GM23338 (cell line): ENCODE data around the gene INPP5D. TPM values are rescaled to one million over a fixed set of nuclear protein-coding genes. Genes with fewer than 3 reads are reported as not detected.

Experiments
- ATAC-seq: fragments of 200-7000 bp; cut with Tn5 transposase; 3 replicates; pipeline ENCODE4 v1.9.1; 2020
- DNase-seq: peaks from one replicate; pipeline ENCODE4 v3.0.0-alpha.2; 2015; ENCODE audit warnings: low spot score
- H2AFZ ChIP-seq: fragments of 200-600 bp; sonication (generic); 2 replicates; pipeline ENCODE4 v1.8.0; 2016; ENCODE audit warnings: antibody characterized with exemption, mild to moderate bottlenecking, moderate library complexity
- H3F3A ChIP-seq: fragments of 200-600 bp; sonication (generic); replicated peaks from 2 replicates; pipeline ENCODE4 v1.8.0; 2017; ENCODE audit warnings: antibody characterized with exemption, mixed run types, low read depth
- H3K27ac ChIP-seq: fragments of 200-600 bp; sonication (generic); 2 replicates; pipeline ENCODE4 v1.6.1; 2016; ENCODE audit warnings: low read depth
- H3K27me3 ChIP-seq: fragments of 200-600 bp; sonication (generic); 2 replicates; pipeline ENCODE4 v1.8.0; 2016; ENCODE audit warnings: mild to moderate bottlenecking, mixed run types, moderate library complexity; ENCODE audit not compliant: insufficient read depth
- H3K36me3 ChIP-seq: fragments of 200-600 bp; sonication (generic); 2 replicates; pipeline ENCODE4 v1.8.0; 2016; ENCODE audit warnings: mild to moderate bottlenecking; ENCODE audit not compliant: insufficient read depth
- H3K4me1 ChIP-seq: fragments of 200-600 bp; sonication (generic); 2 replicates; pipeline ENCODE4 v1.8.0; 2016; ENCODE audit warnings: mild to moderate bottlenecking, moderate library complexity; ENCODE audit not compliant: insufficient read depth
- H3K4me2 ChIP-seq: fragments of 200-600 bp; sonication (generic); 2 replicates; pipeline ENCODE4 v1.7.1; 2017; ENCODE audit warnings: mixed run types
- H3K4me3 ChIP-seq: fragments of 200-600 bp; sonication (generic); 2 replicates; pipeline ENCODE4 v1.6.1; 2016; ENCODE audit warnings: mixed run types
- H3K79me2 ChIP-seq: fragments of 200-600 bp; sonication (generic); replicated peaks from 2 replicates; pipeline ENCODE4 v1.8.0; 2017; ENCODE audit warnings: mild to moderate bottlenecking; ENCODE audit not compliant: insufficient read depth
- H3K9me2 ChIP-seq: fragments of 200-600 bp; sonication (generic); 2 replicates; pipeline ENCODE4 v1.8.0; 2017; ENCODE audit not compliant: insufficient read depth
- H4K20me1 ChIP-seq: fragments of 200-600 bp; sonication (generic); replicated peaks from 2 replicates; pipeline ENCODE4 v1.8.0; 2017; ENCODE audit warnings: mild to moderate bottlenecking; ENCODE audit not compliant: insufficient read depth
- H3K27ac Mint-ChIP-seq: 2 replicates; pipeline ENCODE4 v1.8.0; 2020; ENCODE audit warnings: inconsistent platforms, mild to moderate bottlenecking, moderate library complexity, mixed read lengths
- H3K27me3 Mint-ChIP-seq: 3 replicates; pipeline ENCODE4 v1.8.0; 2022; ENCODE audit warnings: low read depth, mild to moderate bottlenecking, moderate library complexity, mixed read lengths, inconsistent platforms; ENCODE audit not compliant: insufficient read depth, poor library complexity
- H3K36me3 Mint-ChIP-seq: 3 replicates; pipeline ENCODE4 v1.8.0; 2021; ENCODE audit warnings: low read depth, mild to moderate bottlenecking, inconsistent platforms, moderate library complexity, mixed read lengths
- H3K4me1 Mint-ChIP-seq: 3 replicates; pipeline ENCODE4 v1.8.0; 2020; ENCODE audit warnings: mild to moderate bottlenecking, inconsistent platforms, mixed read lengths
- H3K4me3 Mint-ChIP-seq: 3 replicates; pipeline ENCODE4 v1.8.0; 2021; ENCODE audit warnings: moderate library complexity, mild to moderate bottlenecking, inconsistent platforms, mixed read lengths
- H3K9me3 Mint-ChIP-seq: 3 replicates; pipeline ENCODE4 v1.8.0; 2020; ENCODE audit warnings: moderate library complexity, mild to moderate bottlenecking, inconsistent platforms, mixed read lengths
- CREB1 ChIP-seq: fragments of 250-450 bp; sonication (Bioruptor Pico); IDR thresholded peaks from 2 replicates; pipeline ENCODE4 v1.5.0; 2020; ENCODE audit warnings: low read depth, mild to moderate bottlenecking, moderate library complexity
- EZH2 ChIP-seq: fragments of 200-600 bp; sonication (generic); IDR thresholded peaks from one replicate; pipeline ENCODE4 v1.8.0; 2017; ENCODE audit warnings: antibody characterized with exemption, mild to moderate bottlenecking, low read depth; ENCODE audit not compliant: unreplicated experiment
- JUNB ChIP-seq: IDR thresholded peaks from one replicate; pipeline ENCODE4 v1.6.1; 2016; ENCODE audit warnings: antibody characterized with exemption; ENCODE audit not compliant: unreplicated experiment
- NANOG ChIP-seq: IDR thresholded peaks from 2 replicates; pipeline ENCODE4 v1.6.1; 2016; ENCODE audit warnings: antibody characterized with exemption, borderline replicate concordance
- POLR2AphosphoS5 ChIP-seq: IDR thresholded peaks from 2 replicates; pipeline ENCODE4 v1.6.1; 2016; ENCODE audit warnings: antibody characterized with exemption, low read depth
- STAT1 ChIP-seq: IDR thresholded peaks from one replicate; pipeline ENCODE4 v1.6.1; 2016; ENCODE audit warnings: antibody characterized with exemption; ENCODE audit not compliant: unreplicated experiment
- ZNF114 ChIP-seq: fragments of 250-450 bp; sonication (Bioruptor Pico); IDR thresholded peaks from 2 replicates; pipeline ENCODE4 v1.5.0; 2020; ENCODE audit warnings: mild to moderate bottlenecking, moderate library complexity
- ZNF331 ChIP-seq: fragments of 250-450 bp; sonication (Bioruptor Pico); IDR thresholded peaks from 2 replicates; pipeline ENCODE4 v1.5.0; 2020; ENCODE audit warnings: low read depth, mild to moderate bottlenecking, moderate library complexity
- polyA plus RNA-seq: library from polyadenylated mRNA; unstranded; fragments of >200 nt; fragmentation: Nextera tagmentation; extraction: Ambion mirVana; gene quantifications from 2 replicates; pipeline ENCODE4 v1.2.1, GENCODE V29; 2016
- total RNA-seq: library from RNA; depleted of rRNA; stranded (reverse); fragments of >200 nt; shearing (Covaris generic); gene quantifications from 2 replicates; pipeline ENCODE4 v1.2.3, GENCODE V29; 2014
- TF ChIP-seq, protein P1 (sequence below): IDR thresholded peaks from 2 replicates; pipeline ENCODE4 v1.6.1; 2016; ENCODE audit warnings: antibody characterized with exemption
- TF ChIP-seq, protein P2 (sequence below): fragments of 250-450 bp; sonication (Bioruptor Pico); IDR thresholded peaks from 2 replicates; pipeline ENCODE4 v1.5.0; 2020; ENCODE audit warnings: mild to moderate bottlenecking, moderate library complexity
- TF ChIP-seq, protein P3 (sequence below): IDR thresholded peaks from one replicate; pipeline ENCODE4 v1.6.1; 2018; ENCODE audit warnings: antibody characterized with exemption; ENCODE audit not compliant: unreplicated experiment

INPP5D gene
- total and polyA plus RNA-seq, 2 experiments from 2014 or later = 6.6 to 8.3 TPM

DNA sequence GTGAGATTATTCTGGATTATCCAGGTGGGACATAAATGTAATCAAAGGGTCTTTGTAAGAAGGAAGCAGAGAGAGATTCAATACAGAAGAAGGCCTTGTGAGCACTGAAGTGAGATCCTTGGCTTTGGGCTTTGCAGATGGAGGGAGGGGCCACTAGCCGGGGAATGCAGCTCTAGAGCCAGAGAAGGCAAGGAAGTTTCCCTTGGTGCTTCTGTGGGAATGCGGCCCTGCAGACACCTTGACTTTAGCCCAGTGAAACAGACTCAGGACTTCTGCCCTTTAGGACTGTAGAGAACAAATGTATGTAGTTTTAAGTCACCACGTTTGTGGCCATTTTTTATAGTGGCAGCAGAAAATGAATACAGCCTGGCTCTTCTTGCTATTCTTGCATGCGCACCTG lies 19.6 kb upstream of the INPP5D start:
- no peak overlapping the region for H3K27ac ChIP-seq
- no peak for DNase-seq
- H3K4me1 Mint-ChIP-seq = no peaks in the 10 kb centered on the region; the same call in 2 of the 3 replicates
- no peak overlapping the region for H3K4me2 ChIP-seq
- H4K20me1 ChIP-seq = no peaks in the 10 kb centered on the region
- no peaks in the 10 kb centered on the region for H3K27me3 ChIP-seq
- peaks cover 3% of the 10 kb centered on the region; the same call in 1 of the 2 replicates for H3K9me2 ChIP-seq
- no peak for ATAC-seq
- no peak overlapping the region for H3K4me3 Mint-ChIP-seq
- H3K4me1 ChIP-seq = no peaks in the 10 kb centered on the region
- TF ChIP-seq ZNF114 (no peak), JUNB (no peak), CREB1 (CRISPR knock-in tag) (no peak), NANOG (no peak), POLR2AphosphoS5 (no peak), EZH2 (no peak), ZNF331 (no peak), STAT1 (no peak)
- TF ChIP-seq, protein P1, sequence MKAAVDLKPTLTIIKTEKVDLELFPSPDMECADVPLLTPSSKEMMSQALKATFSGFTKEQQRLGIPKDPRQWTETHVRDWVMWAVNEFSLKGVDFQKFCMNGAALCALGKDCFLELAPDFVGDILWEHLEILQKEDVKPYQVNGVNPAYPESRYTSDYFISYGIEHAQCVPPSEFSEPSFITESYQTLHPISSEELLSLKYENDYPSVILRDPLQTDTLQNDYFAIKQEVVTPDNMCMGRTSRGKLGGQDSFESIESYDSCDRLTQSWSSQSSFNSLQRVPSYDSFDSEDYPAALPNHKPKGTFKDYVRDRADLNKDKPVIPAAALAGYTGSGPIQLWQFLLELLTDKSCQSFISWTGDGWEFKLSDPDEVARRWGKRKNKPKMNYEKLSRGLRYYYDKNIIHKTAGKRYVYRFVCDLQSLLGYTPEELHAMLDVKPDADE = no peak
- TF ChIP-seq, protein P2, sequence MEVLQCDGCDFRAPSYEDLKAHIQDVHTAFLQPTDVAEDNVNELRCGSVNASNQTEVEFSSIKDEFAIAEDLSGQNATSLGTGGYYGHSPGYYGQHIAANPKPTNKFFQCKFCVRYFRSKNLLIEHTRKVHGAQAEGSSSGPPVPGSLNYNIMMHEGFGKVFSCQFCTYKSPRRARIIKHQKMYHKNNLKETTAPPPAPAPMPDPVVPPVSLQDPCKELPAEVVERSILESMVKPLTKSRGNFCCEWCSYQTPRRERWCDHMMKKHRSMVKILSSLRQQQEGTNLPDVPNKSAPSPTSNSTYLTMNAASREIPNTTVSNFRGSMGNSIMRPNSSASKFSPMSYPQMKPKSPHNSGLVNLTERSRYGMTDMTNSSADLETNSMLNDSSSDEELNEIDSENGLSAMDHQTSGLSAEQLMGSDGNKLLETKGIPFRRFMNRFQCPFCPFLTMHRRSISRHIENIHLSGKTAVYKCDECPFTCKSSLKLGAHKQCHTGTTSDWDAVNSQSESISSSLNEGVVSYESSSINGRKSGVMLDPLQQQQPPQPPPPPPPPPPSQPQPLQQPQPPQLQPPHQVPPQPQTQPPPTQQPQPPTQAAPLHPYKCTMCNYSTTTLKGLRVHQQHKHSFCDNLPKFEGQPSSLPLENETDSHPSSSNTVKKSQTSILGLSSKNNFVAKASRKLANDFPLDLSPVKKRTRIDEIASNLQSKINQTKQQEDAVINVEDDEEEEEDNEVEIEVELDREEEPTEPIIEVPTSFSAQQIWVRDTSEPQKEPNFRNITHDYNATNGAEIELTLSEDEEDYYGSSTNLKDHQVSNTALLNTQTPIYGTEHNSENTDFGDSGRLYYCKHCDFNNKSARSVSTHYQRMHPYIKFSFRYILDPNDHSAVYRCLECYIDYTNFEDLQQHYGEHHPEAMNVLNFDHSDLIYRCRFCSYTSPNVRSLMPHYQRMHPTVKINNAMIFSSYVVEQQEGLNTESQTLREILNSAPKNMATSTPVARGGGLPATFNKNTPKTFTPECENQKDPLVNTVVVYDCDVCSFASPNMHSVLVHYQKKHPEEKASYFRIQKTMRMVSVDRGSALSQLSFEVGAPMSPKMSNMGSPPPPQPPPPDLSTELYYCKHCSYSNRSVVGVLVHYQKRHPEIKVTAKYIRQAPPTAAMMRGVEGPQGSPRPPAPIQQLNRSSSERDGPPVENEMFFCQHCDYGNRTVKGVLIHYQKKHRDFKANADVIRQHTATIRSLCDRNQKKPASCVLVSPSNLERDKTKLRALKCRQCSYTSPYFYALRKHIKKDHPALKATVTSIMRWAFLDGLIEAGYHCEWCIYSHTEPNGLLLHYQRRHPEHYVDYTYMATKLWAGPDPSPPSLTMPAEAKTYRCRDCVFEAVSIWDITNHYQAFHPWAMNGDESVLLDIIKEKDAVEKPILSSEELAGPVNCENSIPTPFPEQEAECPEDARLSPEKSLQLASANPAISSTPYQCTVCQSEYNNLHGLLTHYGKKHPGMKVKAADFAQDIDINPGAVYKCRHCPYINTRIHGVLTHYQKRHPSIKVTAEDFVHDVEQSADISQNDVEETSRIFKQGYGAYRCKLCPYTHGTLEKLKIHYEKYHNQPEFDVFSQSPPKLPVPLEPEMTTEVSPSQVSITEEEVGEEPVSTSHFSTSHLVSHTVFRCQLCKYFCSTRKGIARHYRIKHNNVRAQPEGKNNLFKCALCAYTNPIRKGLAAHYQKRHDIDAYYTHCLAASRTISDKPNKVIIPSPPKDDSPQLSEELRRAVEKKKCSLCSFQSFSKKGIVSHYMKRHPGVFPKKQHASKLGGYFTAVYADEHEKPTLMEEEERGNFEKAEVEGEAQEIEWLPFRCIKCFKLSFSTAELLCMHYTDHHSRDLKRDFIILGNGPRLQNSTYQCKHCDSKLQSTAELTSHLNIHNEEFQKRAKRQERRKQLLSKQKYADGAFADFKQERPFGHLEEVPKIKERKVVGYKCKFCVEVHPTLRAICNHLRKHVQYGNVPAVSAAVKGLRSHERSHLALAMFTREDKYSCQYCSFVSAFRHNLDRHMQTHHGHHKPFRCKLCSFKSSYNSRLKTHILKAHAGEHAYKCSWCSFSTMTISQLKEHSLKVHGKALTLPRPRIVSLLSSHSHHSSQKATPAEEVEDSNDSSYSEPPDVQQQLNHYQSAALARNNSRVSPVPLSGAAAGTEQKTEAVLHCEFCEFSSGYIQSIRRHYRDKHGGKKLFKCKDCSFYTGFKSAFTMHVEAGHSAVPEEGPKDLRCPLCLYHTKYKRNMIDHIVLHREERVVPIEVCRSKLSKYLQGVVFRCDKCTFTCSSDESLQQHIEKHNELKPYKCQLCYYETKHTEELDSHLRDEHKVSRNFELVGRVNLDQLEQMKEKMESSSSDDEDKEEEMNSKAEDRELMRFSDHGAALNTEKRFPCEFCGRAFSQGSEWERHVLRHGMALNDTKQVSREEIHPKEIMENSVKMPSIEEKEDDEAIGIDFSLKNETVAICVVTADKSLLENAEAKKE (CRISPR knock-in tag) = no peak
- TF ChIP-seq, protein P3, sequence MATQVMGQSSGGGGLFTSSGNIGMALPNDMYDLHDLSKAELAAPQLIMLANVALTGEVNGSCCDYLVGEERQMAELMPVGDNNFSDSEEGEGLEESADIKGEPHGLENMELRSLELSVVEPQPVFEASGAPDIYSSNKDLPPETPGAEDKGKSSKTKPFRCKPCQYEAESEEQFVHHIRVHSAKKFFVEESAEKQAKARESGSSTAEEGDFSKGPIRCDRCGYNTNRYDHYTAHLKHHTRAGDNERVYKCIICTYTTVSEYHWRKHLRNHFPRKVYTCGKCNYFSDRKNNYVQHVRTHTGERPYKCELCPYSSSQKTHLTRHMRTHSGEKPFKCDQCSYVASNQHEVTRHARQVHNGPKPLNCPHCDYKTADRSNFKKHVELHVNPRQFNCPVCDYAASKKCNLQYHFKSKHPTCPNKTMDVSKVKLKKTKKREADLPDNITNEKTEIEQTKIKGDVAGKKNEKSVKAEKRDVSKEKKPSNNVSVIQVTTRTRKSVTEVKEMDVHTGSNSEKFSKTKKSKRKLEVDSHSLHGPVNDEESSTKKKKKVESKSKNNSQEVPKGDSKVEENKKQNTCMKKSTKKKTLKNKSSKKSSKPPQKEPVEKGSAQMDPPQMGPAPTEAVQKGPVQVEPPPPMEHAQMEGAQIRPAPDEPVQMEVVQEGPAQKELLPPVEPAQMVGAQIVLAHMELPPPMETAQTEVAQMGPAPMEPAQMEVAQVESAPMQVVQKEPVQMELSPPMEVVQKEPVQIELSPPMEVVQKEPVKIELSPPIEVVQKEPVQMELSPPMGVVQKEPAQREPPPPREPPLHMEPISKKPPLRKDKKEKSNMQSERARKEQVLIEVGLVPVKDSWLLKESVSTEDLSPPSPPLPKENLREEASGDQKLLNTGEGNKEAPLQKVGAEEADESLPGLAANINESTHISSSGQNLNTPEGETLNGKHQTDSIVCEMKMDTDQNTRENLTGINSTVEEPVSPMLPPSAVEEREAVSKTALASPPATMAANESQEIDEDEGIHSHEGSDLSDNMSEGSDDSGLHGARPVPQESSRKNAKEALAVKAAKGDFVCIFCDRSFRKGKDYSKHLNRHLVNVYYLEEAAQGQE = no peak
- no peak overlapping the region for H2AFZ ChIP-seq
- H3K79me2 ChIP-seq = no peaks in the 10 kb centered on the region
- H3K27me3 Mint-ChIP-seq = peaks cover 3% of the 10 kb centered on the region
- H3K4me3 ChIP-seq = no peak overlapping the region
- no peaks in the 10 kb centered on the region for H3K36me3 ChIP-seq
- peaks cover 8% of the 10 kb centered on the region for H3F3A ChIP-seq
- peaks cover 3% of the 10 kb centered on the region; the same call in 1 of the 3 replicates for H3K9me3 Mint-ChIP-seq
- H3K27ac Mint-ChIP-seq = no peak overlapping the region
- peaks cover 3% of the 10 kb centered on the region; the same call in 1 of the 3 replicates for H3K36me3 Mint-ChIP-seq
